Measurements from ENCODE around the gene UXS1. TPM values are rescaled to one million over a fixed set of nuclear protein-coding genes. Genes with fewer than 3 reads are reported as not detected.

The UXS1 gene
- total RNA-seq, 1 experiment from 2014 or later = 44.7 TPM

DNA sequence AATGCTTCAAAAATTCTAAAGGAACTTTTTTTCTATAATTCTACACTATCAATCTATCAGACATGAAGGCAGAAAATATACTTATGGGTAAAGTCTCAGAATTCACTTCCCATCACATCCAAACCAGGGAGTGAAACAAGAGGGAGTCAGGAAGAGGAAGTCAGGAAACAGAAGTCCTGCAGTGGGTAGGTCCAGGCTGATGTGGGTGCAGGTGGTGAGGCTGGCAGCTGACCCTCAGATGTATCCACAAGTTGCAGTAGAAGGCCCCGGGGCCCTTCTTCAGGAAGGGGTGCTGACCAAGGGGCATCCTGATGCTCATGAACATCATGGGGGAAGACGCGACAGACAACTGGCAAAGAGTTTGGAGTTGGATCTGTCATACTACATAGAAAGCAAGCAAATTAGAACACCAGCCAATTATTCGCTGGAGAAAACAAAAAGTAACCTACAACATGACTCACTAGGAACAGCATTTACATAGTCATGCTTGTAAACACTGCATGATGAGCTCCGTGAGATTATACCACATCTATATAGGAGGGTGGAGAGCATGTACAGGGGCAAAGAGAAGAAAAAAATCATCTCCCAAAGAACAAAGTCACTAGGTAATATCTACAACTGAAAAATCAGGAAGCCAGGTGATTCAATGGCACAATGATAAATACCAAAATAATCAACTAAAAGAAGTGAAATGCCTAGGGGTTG lies 4.2 kb downstream of the UXS1 start:
- DNase-seq (ENCODE audit: low spot score) = no peak
- H3K4me3 Mint-ChIP-seq = no peak overlapping the region
- peaks cover 55% of the 10 kb centered on the region for H3K4me1 Mint-ChIP-seq
- ATAC-seq = no peak
- ChIA-PET POLR2A (interaction anchor here (0.7 kb wide), 1 partner anchor 73 kb away, joined by 10 read pairs; no protein-coding TSS in a partner anchor), CTCF (interaction anchor here (0.6 kb wide), 1 partner anchor 380 kb away, joined by 3 read pairs; no protein-coding TSS in a partner anchor)
- H3K36me3 Mint-ChIP-seq = peaks cover 3% of the 10 kb centered on the region; the same call in 1 of the 2 replicates
- no peaks in the 10 kb centered on the region for H3K27me3 Mint-ChIP-seq (ENCODE audit: low read depth)
- H3K27ac Mint-ChIP-seq = peak overlapping the region; percentile 93
- TF ChIP-seq ZNF121 (CRISPR knock-in tag; IDR thresholded peaks at IDR 0.05) (no peak), TEAD1 (CRISPR knock-in tag; IDR thresholded peaks at IDR 0.05) (no peak), ELF4 (CRISPR knock-in tag; IDR thresholded peaks at IDR 0.05; ENCODE audit: low read depth) (no peak), NR2C2 (CRISPR knock-in tag; IDR thresholded peaks at IDR 0.05) (no peak), ESRRA (CRISPR knock-in tag; IDR thresholded peaks at IDR 0.05; ENCODE audit: borderline replicate concordance) (no peak), RELA (CRISPR knock-in tag; IDR thresholded peaks at IDR 0.05; ENCODE audit: borderline replicate concordance) (no peak), CREM (CRISPR knock-in tag; IDR thresholded peaks at IDR 0.05) (no peak), KAT7 (CRISPR knock-in tag; IDR thresholded peaks at IDR 0.05; ENCODE audit: borderline replicate concordance) (no peak)
- TF ChIP-seq, protein P1, sequence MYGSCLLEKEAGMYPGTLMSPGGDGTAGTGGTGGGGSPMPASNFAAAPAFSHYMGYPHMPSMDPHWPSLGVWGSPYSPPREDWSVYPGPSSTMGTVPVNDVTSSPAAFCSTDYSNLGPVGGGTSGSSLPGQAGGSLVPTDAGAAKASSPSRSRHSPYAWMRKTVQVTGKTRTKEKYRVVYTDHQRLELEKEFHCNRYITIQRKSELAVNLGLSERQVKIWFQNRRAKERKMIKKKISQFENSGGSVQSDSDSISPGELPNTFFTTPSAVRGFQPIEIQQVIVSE (CRISPR knock-in tag; IDR thresholded peaks at IDR 0.05; ENCODE audit: borderline replicate concordance) = no peak
- H3K9me3 Mint-ChIP-seq = 0 out of 2 replicates have a peak, but pooled peaks cover 3% of the 10 kb centered on the region

- Mint-ChIP-seq H3K9me3 (0 out of 2 replicates have a peak, but pooled peaks cover 3% of the 10 kb centered on the region), H3K27me3 (ENCODE audit: low read depth) (no peaks in the 10 kb centered on the region), H3K4me1 (peaks cover 57% of the 10 kb centered on the region), H3K27ac (peak overlapping the region; percentile 54; the same call in 1 of the 2 replicates), H3K4me3 (no peak overlapping the region), H3K36me3 (peaks cover 5% of the 10 kb centered on the region; the same call in 1 of the 2 replicates)
- no peak for DNase-seq (ENCODE audit: low spot score)
- ATAC-seq = no peak
- ChIA-PET CTCF (no interaction called here), POLR2A (no interaction called here)
- TF ChIP-seq, protein P2, sequence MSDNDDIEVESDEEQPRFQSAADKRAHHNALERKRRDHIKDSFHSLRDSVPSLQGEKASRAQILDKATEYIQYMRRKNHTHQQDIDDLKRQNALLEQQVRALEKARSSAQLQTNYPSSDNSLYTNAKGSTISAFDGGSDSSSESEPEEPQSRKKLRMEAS (CRISPR knock-in tag; IDR thresholded peaks at IDR 0.05) = no peak
- no peak for TF ChIP-seq OVOL2 (CRISPR knock-in tag; IDR thresholded peaks at IDR 0.05; ENCODE audit: borderline replicate concordance)
- TF ChIP-seq MYBL2 (CRISPR knock-in tag; IDR thresholded peaks at IDR 0.05) = no peak
- TF ChIP-seq CREB1 (CRISPR knock-in tag; IDR thresholded peaks at IDR 0.05) = no peak
- TF ChIP-seq ZNF121 (CRISPR knock-in tag; IDR thresholded peaks at IDR 0.05) = no peak
- TF ChIP-seq MLX (CRISPR knock-in tag; IDR thresholded peaks at IDR 0.05) = no peak
- no peak for TF ChIP-seq TP53 (CRISPR knock-in tag; IDR thresholded peaks at IDR 0.05)
- no peak for TF ChIP-seq FOXK1 (CRISPR knock-in tag; IDR thresholded peaks at IDR 0.05)
- no peak for TF ChIP-seq ATF3 (CRISPR knock-in tag; conservative IDR thresholded peaks at IDR 0.05)
- no peak for TF ChIP-seq ZNF416 (CRISPR knock-in tag; IDR thresholded peaks at IDR 0.05)
- TF ChIP-seq ZNF317 (CRISPR knock-in tag; IDR thresholded peaks at IDR 0.05; ENCODE audit: borderline replicate concordance, low read depth) = no peak
- TF ChIP-seq, protein P3, sequence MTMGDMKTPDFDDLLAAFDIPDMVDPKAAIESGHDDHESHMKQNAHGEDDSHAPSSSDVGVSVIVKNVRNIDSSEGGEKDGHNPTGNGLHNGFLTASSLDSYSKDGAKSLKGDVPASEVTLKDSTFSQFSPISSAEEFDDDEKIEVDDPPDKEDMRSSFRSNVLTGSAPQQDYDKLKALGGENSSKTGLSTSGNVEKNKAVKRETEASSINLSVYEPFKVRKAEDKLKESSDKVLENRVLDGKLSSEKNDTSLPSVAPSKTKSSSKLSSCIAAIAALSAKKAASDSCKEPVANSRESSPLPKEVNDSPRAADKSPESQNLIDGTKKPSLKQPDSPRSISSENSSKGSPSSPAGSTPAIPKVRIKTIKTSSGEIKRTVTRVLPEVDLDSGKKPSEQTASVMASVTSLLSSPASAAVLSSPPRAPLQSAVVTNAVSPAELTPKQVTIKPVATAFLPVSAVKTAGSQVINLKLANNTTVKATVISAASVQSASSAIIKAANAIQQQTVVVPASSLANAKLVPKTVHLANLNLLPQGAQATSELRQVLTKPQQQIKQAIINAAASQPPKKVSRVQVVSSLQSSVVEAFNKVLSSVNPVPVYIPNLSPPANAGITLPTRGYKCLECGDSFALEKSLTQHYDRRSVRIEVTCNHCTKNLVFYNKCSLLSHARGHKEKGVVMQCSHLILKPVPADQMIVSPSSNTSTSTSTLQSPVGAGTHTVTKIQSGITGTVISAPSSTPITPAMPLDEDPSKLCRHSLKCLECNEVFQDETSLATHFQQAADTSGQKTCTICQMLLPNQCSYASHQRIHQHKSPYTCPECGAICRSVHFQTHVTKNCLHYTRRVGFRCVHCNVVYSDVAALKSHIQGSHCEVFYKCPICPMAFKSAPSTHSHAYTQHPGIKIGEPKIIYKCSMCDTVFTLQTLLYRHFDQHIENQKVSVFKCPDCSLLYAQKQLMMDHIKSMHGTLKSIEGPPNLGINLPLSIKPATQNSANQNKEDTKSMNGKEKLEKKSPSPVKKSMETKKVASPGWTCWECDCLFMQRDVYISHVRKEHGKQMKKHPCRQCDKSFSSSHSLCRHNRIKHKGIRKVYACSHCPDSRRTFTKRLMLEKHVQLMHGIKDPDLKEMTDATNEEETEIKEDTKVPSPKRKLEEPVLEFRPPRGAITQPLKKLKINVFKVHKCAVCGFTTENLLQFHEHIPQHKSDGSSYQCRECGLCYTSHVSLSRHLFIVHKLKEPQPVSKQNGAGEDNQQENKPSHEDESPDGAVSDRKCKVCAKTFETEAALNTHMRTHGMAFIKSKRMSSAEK (CRISPR knock-in tag; IDR thresholded peaks at IDR 0.05; ENCODE audit: borderline replicate concordance) = no peak
- TF ChIP-seq, protein P4, sequence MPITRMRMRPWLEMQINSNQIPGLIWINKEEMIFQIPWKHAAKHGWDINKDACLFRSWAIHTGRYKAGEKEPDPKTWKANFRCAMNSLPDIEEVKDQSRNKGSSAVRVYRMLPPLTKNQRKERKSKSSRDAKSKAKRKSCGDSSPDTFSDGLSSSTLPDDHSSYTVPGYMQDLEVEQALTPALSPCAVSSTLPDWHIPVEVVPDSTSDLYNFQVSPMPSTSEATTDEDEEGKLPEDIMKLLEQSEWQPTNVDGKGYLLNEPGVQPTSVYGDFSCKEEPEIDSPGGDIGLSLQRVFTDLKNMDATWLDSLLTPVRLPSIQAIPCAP (CRISPR knock-in tag; IDR thresholded peaks at IDR 0.05) = no peak
- TF ChIP-seq, protein P1 (CRISPR knock-in tag; IDR thresholded peaks at IDR 0.05; ENCODE audit: borderline replicate concordance) = no peak
- TF ChIP-seq, protein P5, sequence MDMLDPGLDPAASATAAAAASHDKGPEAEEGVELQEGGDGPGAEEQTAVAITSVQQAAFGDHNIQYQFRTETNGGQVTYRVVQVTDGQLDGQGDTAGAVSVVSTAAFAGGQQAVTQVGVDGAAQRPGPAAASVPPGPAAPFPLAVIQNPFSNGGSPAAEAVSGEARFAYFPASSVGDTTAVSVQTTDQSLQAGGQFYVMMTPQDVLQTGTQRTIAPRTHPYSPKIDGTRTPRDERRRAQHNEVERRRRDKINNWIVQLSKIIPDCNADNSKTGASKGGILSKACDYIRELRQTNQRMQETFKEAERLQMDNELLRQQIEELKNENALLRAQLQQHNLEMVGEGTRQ (CRISPR knock-in tag; IDR thresholded peaks at IDR 0.05) = no peak
- no peak for TF ChIP-seq ZNF396 (CRISPR knock-in tag; IDR thresholded peaks at IDR 0.05; ENCODE audit: borderline replicate concordance)
Measured at GRCh38 chr2:106189325-106189724, 4.8 kb downstream of the UXS1 start.

All from WTC11 (cell line).